Breast epithelium (tissue), 4 donors: ENCODE measurements around the gene OPHN1. TPM values are rescaled to one million over a fixed set of nuclear protein-coding genes. Genes with fewer than 3 reads are reported as not detected.

Source experiments
- DNase-seq, 2 donors: peaks; one replicate each; pipeline ENCODE4 v3.0.0-alpha.2; 2019; ENCODE audit warnings: low spot score in 2 of 2
- H3K27ac ChIP-seq, 2 donors: fragments of 200-600 bp; sonication (generic) in 1 of 2; one replicate each; pipeline ENCODE4 v1.5.1; 2016 to 2019; ENCODE audit warnings: mild to moderate bottlenecking in 1 of 2
- H3K27me3 ChIP-seq, 2 donors: fragments of 200-600 bp; sonication (generic) in 1 of 2; one replicate each; pipeline versions ENCODE4 v1.5.1 to v1.6.0; 2017 to 2019; ENCODE audit warnings: control low read depth in 1 of 2, mild to moderate bottlenecking in 1 of 2
- H3K36me3 ChIP-seq: fragments of 200-600 bp; one replicate; pipeline ENCODE4 v1.5.1; 2019
- H3K4me1 ChIP-seq, 2 donors: fragments of 200-600 bp; sonication (generic); one replicate each; pipeline ENCODE4 v1.5.1; 2016 to 2019; ENCODE audit warnings: control low read depth in 1 of 2
- H3K4me3 ChIP-seq, 3 donors: fragments of 200-600 bp; sonication (generic); 1 replicate in 2 of 3; 2 replicates in 1 of 3; pipeline ENCODE4 v1.5.1; 2016 to 2019; ENCODE audit warnings: mild to moderate bottlenecking in 3 of 3, moderate library complexity in 2 of 3
- H3K9me3 ChIP-seq, 2 donors: fragments of 200-600 bp; sonication (generic) in 1 of 2; one replicate each; pipeline ENCODE4 v1.5.1; 2016 to 2019; ENCODE audit warnings: control low read depth in 1 of 2
- POLR2A ChIP-seq: fragments of 450-650 bp; IDR thresholded peaks from one replicate; pipeline ENCODE4 v1.6.1; 2016; ENCODE audit warnings: antibody characterized with exemption, mild to moderate bottlenecking, moderate library complexity
- POLR2AphosphoS5 ChIP-seq, 3 donors: sonication (generic); formaldehyde crosslinking; IDR thresholded peaks; one replicate each; pipeline ENCODE4 v1.6.1; 2017; ENCODE audit warnings: antibody characterized with exemption in 3 of 3
- intact Hi-C: fragments of 100-400 bp; cut with DNase I; formaldehyde crosslinking; loops from one replicate; pipeline ENCODE4 v1.15.1; 2023; ENCODE audit warnings: low total_unique reads
- total RNA-seq, 3 donors: library from RNA; depleted of rRNA; stranded (reverse); fragments of >200 nt; gene quantifications; one replicate each; pipeline ENCODE4 v1.1.0, GENCODE V29; 2016
- TF ChIP-seq, protein P1 (sequence below), 3 donors: fragments of 450-650 bp; IDR thresholded peaks; one replicate each; pipeline ENCODE4 v1.5.1; 2016 to 2017; ENCODE audit warnings: antibody characterized with exemption in 3 of 3, mild to moderate bottlenecking in 3 of 3, moderate library complexity in 3 of 3

OPHN1 gene
- total RNA-seq, 3 donors from 2014 or later: 9.5 to 20.2 (median 14.6) TPM

DNA sequence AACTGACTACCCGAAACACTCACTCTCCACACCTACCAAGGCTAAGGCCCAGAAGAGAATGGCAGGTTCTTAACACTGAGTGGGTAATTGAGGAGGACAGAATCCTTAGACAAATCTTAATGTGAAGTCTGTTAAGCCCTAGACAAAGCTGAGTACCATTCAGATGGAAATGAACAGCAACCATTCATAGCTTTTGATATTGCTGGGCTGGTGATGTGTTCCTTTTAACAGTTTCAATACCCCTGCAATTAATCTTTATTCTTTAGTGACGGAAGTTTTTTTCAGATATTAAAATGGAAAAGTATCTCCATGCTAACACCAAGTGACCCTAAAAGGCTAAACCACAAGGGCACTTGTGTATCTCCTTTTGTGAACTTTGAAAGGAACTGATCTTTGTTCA lies 334.9 kb downstream of the OPHN1 start:
- Histone ChIP-seq H3K9me3 (peaks cover 0 to 10% of the 10 kb centered on the region in 2 donors), H3K4me1 (no peaks in the 10 kb centered on the region), H3K27ac (no peak overlapping the region), H3K36me3 (no peaks in the 10 kb centered on the region), H3K27me3 (peaks cover 0 to 12% of the 10 kb centered on the region in 2 donors), H3K4me3 (no peak overlapping the region)
- intact Hi-C loops: no loop called here
- no peak for DNase-seq
- TF ChIP-seq, protein P1, sequence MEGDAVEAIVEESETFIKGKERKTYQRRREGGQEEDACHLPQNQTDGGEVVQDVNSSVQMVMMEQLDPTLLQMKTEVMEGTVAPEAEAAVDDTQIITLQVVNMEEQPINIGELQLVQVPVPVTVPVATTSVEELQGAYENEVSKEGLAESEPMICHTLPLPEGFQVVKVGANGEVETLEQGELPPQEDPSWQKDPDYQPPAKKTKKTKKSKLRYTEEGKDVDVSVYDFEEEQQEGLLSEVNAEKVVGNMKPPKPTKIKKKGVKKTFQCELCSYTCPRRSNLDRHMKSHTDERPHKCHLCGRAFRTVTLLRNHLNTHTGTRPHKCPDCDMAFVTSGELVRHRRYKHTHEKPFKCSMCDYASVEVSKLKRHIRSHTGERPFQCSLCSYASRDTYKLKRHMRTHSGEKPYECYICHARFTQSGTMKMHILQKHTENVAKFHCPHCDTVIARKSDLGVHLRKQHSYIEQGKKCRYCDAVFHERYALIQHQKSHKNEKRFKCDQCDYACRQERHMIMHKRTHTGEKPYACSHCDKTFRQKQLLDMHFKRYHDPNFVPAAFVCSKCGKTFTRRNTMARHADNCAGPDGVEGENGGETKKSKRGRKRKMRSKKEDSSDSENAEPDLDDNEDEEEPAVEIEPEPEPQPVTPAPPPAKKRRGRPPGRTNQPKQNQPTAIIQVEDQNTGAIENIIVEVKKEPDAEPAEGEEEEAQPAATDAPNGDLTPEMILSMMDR (IDR thresholded peaks at IDR 0.05): no peak
- TF ChIP-seq POLR2A: no peak
- no peak for TF ChIP-seq POLR2AphosphoS5 (IDR thresholded peaks at IDR 0.05)

DNA sequence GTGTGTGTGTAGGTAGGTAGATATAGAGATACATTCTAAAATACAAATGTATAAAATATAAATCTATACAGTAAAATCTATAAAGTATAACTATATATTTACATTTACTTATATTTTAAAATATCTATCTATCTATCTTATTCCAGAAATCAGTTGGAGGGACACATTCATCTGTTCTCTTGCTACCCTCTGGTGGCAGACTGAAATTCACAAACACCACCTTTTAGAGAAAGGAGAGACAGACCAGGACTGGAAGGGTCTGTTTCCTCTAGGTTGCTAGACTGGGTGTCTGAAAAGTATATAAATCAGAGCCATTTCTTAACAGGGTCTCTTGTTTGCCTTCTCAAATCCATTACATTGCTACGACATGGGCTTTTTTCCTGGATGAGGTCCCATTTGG lies 343.0 kb downstream of the OPHN1 start:
- Histone ChIP-seq H3K36me3 (no peaks in the 10 kb centered on the region), H3K4me3 (no peak overlapping the region), H3K27ac (no peak overlapping the region), H3K4me1 (no peaks in the 10 kb centered on the region), H3K27me3 (peaks cover 0 to 40% of the 10 kb centered on the region in 2 donors), H3K9me3 (no peaks in the 10 kb centered on the region)
- TF ChIP-seq, protein P1 (IDR thresholded peaks at IDR 0.05): no peak
- no peak for TF ChIP-seq POLR2A
- no peak for TF ChIP-seq POLR2AphosphoS5 (IDR thresholded peaks at IDR 0.05)
- DNase-seq: no peak
- intact Hi-C loops: no loop called here

DNA sequence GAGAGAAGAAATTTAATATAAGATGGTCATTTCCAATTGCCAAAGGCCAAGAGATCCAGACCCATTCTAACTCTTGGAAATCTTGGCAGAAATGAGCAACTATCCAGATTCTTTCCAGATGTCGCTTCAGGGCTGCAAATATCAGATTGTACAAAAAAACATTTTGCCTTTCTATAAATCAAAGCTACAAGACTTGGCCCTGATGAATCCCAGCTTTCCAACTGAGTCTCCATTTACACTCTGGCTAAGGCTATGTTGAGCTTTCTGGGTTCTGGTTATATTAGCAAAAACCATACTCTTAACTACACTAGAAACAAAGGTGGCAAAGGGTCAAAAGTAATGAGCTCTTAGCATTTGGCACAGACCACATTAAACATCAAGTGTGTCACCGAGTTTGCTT lies 345.8 kb downstream of the OPHN1 start:
- Histone ChIP-seq H3K27me3 (peaks cover 0 to 36% of the 10 kb centered on the region in 2 donors), H3K4me1 (no peaks in the 10 kb centered on the region), H3K9me3 (no peaks in the 10 kb centered on the region), H3K27ac (no peak overlapping the region), H3K36me3 (no peaks in the 10 kb centered on the region), H3K4me3 (no peak overlapping the region)
- intact Hi-C loops: no loop called here
- no peak for DNase-seq
- TF ChIP-seq, protein P1 (IDR thresholded peaks at IDR 0.05): no peak
- no peak for TF ChIP-seq POLR2A
- no peak for TF ChIP-seq POLR2AphosphoS5 (IDR thresholded peaks at IDR 0.05)

DNA sequence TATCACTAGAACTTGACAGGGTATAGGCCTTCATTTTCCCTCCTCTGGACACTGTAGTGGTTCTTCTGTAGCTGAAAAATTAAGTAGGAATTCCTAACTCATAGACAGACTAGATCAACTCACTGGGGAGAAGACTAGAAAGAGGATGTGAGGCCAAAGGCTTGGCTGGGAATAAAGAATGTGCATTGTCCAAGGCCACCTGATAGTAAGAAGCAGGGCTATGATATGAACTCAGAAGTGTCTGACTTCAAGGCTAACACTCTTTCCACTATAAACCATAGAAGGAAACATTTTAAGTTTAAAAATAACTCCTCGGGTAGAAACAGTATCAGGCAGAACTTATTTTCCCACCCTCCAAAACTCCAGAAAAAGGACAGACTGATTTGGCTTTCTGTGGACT lies 346.6 kb downstream of the OPHN1 start:
- Histone ChIP-seq H3K27me3 (peaks cover 0 to 37% of the 10 kb centered on the region in 2 donors), H3K9me3 (no peaks in the 10 kb centered on the region), H3K4me1 (no peaks in the 10 kb centered on the region), H3K4me3 (no peak overlapping the region), H3K27ac (no peak overlapping the region), H3K36me3 (no peaks in the 10 kb centered on the region)
- DNase-seq: no peak
- TF ChIP-seq, protein P1 (IDR thresholded peaks at IDR 0.05): no peak
- no peak for TF ChIP-seq POLR2AphosphoS5 (IDR thresholded peaks at IDR 0.05)
- TF ChIP-seq POLR2A: no peak
- intact Hi-C loops: no loop called here

- peaks cover 0 to 37% of the 10 kb centered on the region in 2 donors for H3K27me3 ChIP-seq
- intact Hi-C loops: no loop called here
- no peak for TF ChIP-seq POLR2AphosphoS5 (IDR thresholded peaks at IDR 0.05)
- TF ChIP-seq, protein P1 (IDR thresholded peaks at IDR 0.05): no peak
- no peak for TF ChIP-seq POLR2A
- no peak for DNase-seq
- peak overlapping the region in 1 of 2 donors; percentile 61 for H3K27ac ChIP-seq
- no peak overlapping the region for H3K4me3 ChIP-seq
- no peaks in the 10 kb centered on the region for H3K4me1 ChIP-seq
- no peaks in the 10 kb centered on the region for H3K9me3 ChIP-seq
- H3K36me3 ChIP-seq: no peaks in the 10 kb centered on the region
These were observed 348.5 kb downstream of the OPHN1 start for GRCh38 chrX:68084765-68085164.
